Superior temporal gyrus (tissue), 1 donor: ENCODE data around the gene CYP26B1.
A peak's percentile ranks its signal among the peaks of the same experiment; 100 is the strongest.

ENCODE experiments used
- DNase-seq: peaks from one replicate; pipeline ENCODE4 v3.0.0-alpha.2; 2016; ENCODE audit errors: extremely low spot score

CYP26B1 gene

GRCh38 chr2:72154386-72154975 is 6.8 kb upstream of the CYP26B1 start:
- DNase-seq = no peak

- no peak for DNase-seq
Observed at GRCh38 chr2:72153924-72154323, 6.3 kb upstream of the CYP26B1 start.

- no peak for DNase-seq
Observed at GRCh38 chr2:72153026-72153791, 5.5 kb upstream of the CYP26B1 start.

GRCh38 chr2:72150861-72151356 is 3.2 kb upstream of the CYP26B1 start:
- DNase-seq = no peak

GRCh38 chr2:72150157-72150860 is 2.6 kb upstream of the CYP26B1 start:
- peak; percentile 96 for DNase-seq

- no peak for DNase-seq
Observed at GRCh38 chr2:72149556-72150156, 2.0 kb upstream of the CYP26B1 start.

- DNase-seq = peak; percentile 48
Observed at GRCh38 chr2:72148837-72149555, 1.3 kb upstream of the CYP26B1 start.

GRCh38 chr2:72148003-72148836 is 558 bp upstream of the CYP26B1 start:
- DNase-seq = no peak

GRCh38 chr2:72146347-72147302 is 1.0 kb downstream of the CYP26B1 start:
- no peak for DNase-seq

- no peak for DNase-seq
Observed at GRCh38 chr2:72145658-72146329, 1.9 kb downstream of the CYP26B1 start.

GRCh38 chr2:72145289-72145657 is 2.4 kb downstream of the CYP26B1 start:
- no peak for DNase-seq

GRCh38 chr2:72144632-72145288 is 2.9 kb downstream of the CYP26B1 start:
- DNase-seq = no peak

- no peak for DNase-seq
Observed at GRCh38 chr2:72144274-72144631, 3.4 kb downstream of the CYP26B1 start.

- DNase-seq = no peak
Observed at GRCh38 chr2:72143441-72144273, 4.0 kb downstream of the CYP26B1 start.

GRCh38 chr2:72142570-72143440 is 4.9 kb downstream of the CYP26B1 start:
- DNase-seq = no peak

GRCh38 chr2:72141881-72142451 is 5.7 kb downstream of the CYP26B1 start:
- DNase-seq = no peak
